GM19351 (cell line): ENCODE measurements around the gene GRAP2.

Experiments
- ATAC-seq: cut with Tn5 transposase; IDR thresholded peaks from one replicate; pipeline ENCODE4 v1.9.1; 2021; ENCODE audit warnings: mild to moderate bottlenecking, moderate library complexity; ENCODE audit not compliant: unreplicated experiment

Gene GRAP2

DNA sequence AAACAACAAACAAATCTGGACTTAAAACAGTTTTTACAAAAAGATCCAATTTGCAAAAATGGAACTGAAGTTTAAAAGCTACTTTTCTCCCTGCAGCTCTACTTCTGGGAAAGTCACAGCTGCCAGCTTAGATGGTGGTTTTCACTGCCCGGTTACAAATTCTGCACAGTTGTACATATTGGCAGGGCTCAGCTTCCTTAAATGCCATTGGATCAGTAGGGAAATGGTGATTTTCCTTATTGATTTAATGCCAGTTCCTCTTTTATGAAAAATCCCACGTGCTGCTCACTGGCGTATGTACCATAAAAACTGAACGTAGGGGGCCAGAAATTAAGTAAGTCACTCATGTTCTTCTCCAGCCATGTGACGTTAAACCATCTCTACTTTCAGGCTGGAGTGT is 22.8 kb downstream of the GRAP2 start:
- no peak for ATAC-seq

DNA sequence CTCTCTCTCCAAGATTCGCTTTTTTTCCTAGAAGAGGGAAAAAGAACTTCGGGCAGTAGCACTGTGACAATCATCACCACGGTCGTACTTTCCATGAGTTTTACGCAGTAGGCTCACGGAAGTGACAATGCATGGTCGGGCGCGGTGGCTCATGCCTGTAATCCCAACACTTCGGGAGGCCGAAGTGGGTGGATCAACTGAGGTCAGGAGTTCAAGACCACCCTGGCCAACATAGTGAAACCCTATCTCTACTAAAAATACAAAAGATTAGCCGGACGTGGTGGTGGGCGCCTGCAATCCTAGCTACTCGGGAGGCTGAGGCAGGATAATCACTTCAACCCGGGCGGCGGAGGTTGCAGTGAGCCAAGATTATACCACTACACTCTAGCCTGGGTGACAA is 23.4 kb downstream of the GRAP2 start:
- no peak for ATAC-seq

DNA sequence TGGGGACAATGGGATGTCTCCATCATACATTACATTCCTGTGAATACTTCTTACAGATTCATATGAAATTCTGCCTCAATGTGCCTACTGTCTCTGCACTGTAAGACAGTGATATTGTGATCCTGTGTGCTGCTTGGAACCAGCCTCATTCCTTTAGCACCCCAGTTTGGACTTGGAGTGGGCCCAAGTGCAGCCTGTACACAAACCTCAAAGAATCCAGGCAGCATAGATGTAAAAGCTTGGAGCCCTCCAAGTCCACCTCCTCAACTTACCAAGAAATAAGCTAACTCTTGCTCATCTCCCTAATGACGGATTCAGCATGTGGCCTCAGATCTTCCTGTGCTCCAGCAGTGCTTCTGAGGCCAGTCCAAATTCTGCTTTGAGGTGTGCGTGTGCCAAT is 24.4 kb downstream of the GRAP2 start:
- ATAC-seq, result no peak

DNA sequence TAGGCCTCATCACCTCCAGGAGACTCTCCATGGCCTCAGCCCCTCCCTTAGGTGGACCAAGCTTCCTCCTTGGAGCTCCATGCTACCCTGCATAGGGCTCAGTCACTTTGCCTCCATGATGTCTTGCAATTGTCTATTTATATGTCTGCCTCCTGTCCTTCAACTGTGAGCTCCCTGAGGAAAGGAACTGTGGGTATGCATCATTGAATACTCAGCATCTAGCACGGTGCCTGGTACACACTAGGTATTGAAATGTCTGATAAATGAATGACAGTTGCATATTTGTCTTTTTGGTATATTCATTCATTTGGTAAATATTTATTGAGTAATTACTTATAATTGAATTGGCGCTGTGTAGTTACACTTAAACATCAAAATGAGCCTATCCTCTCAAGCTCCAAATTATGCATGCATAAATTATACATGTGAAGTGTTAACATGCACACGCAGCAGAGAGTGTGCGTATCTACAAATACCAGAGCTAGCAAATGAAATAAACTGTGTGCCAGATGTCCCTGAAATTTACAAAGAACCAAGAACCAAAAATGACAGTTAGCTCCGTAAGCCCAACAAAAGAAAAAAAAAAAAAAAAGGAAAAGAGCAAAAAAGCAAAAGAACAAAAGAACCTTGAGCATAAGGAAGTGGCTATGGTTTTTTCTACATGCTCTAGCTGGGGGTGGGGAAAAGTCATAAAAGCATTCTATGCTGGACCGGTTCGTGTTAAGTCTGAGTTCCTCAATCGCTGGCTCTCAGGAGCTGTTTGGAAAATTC is 25.2 kb downstream of the GRAP2 start:
- ATAC-seq, result no peak

DNA sequence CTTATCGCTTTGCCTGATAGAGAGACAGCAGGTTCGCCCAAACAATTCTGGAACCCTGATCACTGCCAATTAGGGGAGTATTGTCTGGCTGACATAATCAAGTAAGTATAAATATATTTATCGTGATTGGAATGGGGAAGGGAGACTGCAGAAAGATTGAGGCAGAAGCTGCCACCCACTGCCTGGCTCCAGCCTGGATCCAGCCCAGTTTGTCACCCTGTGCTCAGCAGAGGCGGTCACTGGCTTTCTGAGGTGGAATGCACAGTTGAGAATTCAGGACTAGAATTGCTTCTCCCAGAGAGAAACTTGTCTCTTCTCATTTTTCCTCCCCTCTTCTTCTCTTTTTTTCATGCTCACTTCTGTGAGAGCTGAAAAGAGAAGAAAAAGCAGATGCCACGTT is 25.9 kb downstream of the GRAP2 start:
- ATAC-seq, result no peak

DNA sequence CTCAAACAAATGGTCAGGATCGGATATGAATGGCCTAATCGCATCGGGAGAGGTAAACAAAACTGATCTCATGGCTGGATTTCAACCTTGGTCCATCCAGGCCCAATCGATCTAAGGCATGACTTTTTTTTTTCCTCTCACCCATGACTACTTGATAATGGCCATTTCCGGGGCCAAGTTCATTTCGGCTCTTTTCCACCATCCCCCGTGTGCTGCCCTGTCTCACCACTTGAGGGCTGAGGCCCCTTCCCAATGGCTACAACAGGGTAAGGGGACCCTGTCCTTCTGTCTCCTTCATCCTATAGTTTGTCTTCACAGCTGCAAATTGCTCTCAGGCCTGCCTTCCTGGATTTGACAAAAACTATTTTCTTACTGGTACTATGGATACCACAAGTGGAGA is 26.7 kb downstream of the GRAP2 start:
- no peak for ATAC-seq

DNA sequence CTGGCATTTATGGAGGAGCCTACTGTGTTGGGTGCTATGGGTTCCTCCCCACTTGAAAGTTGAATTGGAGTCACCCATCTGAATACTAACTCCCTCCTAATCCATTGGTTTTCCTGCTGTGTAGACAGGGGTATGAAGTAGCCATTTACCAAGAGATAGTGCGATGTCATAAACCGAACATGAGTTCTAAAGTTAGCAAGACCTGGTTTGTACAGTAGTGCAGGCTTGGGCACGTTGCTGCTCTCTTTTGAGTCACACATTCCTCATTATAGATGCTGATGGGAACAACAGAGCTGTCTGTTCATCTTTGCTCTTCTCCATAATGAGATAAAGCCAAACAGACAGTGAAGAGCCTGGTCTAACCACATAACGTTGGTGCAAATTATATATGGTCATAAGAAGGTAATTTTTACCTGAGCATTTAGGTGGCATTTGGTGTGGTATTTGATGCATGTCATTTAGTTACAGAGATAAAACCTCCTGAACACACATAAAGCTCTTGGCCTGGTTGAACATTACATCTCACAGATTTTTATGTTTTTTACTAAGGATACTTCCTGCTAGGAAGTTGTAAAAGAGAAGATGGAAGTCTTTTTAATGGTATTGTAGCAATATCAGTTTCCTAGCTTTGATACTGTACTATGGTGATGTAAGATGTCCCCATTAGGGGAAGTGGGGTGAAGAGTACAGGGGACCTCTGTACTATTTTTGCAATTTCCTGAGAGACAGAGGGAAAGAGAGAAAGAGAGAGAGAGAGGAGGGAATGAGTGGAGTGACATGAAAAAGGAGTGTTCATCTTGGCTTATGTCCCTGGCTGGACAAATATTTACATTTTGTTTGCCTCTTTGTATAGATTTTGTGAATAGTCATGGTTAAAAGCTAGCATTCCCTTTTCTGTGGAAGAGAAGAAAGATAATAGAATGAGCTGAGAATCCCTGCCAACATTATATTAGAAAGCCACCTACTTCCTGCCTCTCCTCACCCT is 27.9 kb downstream of the GRAP2 start:
- no peak for ATAC-seq

DNA sequence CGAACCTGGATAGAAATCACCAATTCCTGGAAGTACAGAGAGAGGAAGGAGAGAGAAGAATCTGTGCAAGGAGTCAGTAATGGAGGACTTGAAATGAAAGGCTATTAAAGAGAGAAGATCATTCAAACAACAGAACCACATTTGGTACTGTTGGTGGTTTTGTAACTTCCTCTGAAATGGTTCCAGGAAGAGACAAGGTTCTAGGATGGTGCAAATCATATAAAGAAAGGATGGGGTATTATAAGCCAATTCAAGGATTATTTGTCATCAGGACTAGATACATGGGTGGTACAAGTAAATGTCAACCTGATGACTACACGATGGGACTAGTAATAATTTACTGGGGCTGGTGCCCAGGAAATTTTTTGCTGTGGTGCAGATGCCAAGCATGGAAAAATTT is 30.4 kb downstream of the GRAP2 start:
- no peak for ATAC-seq

DNA sequence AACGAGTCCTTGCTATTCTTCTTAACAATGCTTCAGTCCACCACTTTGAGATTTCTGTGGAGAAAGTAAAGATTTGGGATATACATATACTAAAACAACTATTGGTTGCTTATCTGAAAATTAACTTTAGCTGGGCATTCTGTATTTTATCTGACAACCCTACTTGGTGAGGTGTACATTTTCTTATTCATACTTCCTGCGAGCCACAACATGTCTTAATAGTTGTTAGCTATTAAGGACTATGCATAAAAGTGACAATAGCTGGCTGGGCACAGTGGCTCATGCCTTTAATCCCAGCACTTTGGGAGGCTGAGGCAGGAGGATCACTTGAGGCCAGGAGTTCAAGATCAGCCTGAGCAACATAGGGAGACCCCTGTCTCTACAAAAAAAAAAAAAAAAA is 31.3 kb downstream of the GRAP2 start:
- no peak for ATAC-seq

DNA sequence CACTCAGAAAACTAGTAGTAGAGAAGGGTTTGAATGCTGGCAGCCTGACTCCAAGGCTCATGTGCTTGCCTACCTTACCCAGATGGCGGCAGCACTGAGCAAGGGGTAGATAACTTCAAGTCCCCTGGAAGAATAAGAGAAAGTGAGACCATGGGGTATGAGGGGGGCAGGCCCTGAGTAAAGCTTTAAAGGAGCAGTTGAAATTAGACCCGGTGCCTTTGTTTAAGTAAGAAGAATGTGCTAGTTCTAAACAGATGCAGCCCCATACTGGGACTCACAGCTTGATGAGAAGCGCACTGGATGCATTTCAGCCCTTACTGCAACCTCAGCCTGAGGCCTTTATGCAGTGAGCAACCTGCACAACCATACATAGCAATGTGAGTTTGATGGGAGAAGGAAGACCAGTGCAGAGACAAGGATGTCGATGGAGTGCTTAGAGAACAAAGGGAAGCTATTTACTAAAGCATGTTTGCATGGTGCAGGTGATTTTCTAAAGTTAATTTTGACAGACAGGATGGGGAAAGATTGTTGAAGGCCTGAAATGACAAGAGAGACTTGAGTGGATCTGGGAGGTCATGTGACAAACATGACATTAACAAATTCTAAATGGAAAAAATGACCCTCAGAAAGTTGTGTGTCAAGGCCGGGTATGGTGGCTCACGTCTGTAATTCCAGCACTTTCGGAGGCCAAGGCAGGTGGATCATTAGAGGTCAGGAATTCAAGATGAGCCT is 32.2 kb downstream of the GRAP2 start:
- ATAC-seq, result no peak

DNA sequence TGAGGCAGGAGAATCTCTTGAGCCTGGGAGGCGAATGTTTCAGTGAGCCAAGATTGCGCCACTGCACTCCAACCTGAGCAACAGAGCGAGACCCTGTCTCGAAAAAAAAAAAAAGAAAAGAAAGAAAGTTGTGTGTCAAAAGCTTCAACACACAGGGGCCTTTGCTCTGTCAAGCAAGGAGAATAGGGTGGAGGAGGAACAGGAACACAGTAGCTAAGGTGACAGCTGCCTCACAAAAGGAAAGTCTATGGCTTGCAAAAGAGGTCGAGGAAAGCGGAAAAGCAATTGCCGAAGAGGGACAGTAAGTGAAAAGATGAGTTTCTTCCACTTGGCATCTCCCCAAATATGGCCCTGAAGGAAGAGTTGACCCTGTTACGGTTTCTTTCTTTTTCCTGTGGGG is 32.9 kb downstream of the GRAP2 start:
- no peak for ATAC-seq

DNA sequence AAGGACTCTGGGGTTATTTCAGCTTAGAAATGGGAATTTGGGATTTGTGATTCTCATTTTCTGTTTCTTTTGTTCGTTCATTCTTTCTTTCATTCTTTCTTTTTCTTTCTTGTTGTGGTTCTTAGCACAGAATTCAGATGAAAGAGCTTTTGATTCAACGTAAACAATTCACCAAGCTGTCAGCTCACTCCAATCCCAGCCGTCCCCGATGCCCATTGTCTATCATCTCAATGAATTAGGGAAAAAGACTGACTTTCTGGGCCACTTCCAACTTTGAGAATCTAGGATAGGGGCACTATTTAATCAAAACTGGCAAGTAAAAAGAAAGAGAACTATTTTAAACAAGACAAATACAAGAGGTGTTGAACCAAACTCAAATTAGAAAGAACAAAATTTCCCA is 34.2 kb downstream of the GRAP2 start:
- ATAC-seq, result no peak

DNA sequence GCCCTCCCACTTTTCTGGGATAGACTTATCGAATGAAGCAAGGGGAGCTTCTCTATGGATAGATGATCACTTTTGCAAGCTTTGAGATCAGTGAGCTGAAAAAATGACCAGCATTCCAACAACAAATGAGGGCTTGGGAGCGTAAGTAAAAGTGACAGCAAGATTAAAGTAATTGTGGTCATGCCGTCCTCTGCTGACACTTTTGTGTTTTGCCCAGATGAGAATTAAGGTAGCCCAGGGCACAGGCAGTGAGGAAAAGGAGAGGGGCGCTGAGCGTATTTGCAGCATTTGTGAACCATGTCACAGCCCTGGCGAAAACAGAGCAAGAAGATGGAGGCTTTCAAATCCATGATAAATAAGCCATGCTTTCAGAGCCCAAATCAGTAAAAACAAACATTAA is 34.7 kb downstream of the GRAP2 start:
- ATAC-seq, result no peak

DNA sequence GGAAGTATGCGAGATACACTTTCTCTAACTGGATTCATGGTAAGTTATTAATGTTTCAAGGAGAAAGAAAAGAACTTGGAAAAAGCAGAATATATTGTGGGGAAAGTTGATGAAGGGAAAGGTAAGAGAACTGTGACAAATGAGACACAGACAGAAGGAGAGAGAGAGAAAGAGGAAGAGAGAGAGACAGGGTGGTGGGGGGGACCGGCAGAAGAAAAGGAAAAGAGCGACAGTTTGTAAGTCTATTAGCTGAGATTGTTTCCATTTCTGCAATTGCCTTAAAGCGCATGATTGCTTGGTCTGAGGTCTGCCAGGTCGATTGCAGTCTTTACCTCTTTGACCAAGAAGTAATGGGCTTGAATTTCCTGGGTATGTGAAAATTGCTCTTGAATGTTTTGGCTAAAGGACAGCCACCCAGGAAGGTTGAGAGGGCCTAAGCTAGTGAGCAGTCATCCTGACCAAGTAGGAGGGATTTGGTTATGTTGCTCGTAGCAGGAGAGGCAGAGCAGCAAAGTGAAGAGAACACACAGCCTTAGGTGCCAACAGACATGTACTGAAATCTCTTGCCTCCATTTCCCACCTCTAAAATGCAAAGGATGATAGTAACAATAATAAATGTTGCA is 35.8 kb downstream of the GRAP2 start:
- no peak for ATAC-seq

DNA sequence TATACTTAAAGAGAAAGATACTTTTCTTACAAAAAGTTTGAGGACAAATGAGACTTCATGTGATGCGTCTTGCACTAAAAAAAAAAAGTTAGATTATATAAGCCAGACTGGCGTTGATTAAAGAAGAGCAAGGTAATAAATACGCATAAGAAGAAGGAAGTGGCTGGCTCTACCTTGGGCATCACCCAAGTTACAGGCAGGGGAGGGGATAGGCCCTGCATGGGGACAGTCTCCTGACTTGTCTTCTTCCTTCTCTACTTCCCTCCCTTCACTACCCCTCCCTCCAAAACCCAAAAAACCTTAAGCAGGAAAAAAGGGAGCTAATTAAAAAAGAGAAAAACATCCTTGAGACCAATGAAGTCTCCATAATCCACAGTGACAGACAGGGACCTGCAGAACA is 37.0 kb downstream of the GRAP2 start:
- ATAC-seq, result no peak

DNA sequence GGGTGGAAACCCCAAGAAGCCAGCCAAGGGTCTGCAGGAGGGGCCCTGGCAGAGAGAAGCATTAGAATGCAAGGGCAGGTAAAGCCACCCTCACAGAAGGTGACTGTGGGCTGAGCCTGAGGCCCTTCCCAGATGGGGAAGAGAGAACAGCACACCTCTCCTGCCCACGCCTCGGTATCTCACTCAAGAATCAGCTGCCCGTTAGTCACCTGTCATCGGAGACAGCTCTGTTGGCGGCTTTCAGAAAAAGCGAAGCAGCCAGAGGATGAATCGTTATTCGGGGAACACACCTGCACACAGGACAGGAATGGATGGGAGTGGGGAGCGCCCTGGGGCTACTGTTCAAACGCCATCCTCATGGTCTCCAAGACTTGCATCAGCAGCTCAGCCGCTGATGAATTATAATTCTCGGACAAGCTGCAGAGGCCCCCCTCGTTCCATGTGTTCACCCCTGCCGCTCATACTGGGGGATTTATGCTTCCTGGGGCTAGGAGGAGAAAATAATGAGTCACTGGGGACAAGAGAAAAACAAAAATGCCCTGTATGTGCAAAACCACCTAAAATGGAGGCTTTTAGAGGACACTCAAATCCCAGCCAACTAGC is 37.7 kb downstream of the GRAP2 start:
- no peak for ATAC-seq

DNA sequence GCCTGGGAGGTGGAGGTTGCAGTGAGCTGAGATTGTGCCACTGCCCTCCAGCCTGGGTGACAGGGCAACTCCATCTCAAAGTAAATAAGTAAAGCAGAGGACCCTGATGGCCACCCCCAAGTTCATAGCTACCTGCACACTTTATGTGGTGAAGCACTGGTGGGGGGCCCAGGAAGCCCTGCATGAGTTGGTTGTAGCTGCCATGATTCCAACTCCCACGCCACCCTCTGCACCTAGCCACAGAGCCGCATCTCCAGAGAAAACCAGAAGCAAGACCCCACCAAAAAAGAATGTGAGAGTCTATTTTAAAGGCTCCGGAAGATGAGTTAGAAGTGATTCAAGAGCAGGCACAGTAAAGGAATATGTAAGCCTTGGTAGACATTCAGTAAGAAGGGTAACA is 38.9 kb downstream of the GRAP2 start:
- ATAC-seq, result no peak

DNA sequence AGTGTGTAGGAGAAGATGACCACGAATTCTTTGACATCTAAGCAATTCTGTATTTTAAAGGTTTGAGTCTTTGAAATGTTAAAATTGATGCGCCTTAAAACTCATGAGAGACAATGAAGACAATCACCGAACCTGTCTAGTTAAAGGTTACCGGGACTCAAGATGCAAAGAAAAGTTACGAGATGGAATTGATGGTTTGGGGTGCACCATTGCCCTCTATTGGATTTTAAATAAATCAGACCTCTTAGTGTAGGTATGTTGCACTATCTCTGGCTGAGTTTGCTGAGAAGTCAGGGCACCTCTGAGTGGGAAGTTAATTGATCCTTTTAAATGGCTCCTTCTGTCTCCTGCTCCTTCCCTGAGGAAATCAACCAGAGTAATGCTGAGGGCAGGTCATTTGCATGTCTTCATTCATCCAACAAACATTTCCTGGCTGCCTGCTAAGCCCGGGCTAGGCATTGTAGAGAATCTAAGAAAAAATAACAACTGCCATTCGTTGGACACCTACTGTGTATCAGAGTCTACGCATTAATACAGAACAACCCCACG is 39.9 kb downstream of the GRAP2 start:
- no peak for ATAC-seq

DNA sequence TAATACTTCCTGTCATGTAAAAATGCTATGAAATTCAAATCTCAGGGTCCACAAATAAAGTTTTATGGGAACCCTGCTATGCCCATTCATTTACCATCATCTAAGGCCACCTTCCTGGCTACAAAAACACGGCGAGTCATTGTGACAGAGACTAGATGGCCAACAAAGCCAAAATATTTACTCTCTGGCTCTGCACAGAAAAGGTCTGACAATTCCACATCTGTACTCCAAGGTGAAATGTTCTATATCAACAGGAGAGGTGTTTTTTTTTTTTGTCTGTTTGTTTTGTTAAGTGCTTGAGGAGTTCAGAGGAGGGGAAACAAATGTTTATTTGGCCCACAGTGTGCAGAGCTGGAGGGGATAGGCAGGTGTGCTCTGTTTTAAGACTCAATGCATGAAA is 40.7 kb downstream of the GRAP2 start:
- no peak for ATAC-seq
